Measurements from ENCODE around the gene PIMREG. TPM values are rescaled to one million over a fixed set of nuclear protein-coding genes. Genes with fewer than 3 reads are reported as not detected.

PIMREG gene
- total RNA-seq, 2 experiments from 2014 or later = 8.4 to 10.0 TPM

DNA sequence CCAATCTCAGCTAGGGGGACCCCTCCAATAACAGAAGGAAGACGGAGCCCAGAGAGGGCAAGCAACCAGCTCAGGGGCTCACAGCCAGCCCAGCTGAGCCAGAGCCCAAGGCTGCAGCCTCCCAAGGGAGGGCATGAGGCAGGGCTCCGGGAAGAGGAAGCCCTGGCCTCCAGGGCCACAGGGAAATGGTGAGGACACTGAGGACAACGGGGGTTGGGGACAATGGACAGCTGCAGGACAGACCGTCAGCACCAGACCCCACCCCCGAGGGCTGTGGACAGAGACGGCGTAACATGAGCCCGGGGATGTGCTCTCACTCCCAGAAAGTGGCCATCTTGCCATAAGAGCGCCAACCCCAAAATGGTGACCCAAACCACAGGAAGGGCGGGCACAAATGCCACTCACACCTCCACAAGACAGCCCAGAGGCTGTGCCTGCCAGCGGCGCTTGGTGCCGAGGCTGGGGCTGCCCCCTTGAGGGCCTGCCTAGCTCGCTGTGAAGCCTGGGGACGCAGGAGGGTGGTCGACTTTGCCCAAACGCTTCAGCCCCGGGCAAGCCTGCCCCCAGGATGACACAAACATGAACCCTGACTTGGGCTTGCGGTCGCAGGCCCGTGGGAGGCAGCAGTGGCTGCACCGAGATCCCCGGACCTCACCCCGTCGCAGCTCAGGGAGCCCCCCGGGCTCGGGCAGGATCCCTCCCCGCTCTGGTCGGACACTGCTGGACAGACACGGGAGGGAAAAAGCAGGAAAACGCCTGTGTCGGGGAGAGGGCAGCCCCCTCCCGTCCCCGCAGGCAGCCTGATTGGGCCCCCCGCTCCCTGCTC lies 10.5 kb downstream of the PIMREG start:
- ATAC-seq = no peak
- no peaks in the 10 kb centered on the region for H3K9me3 Mint-ChIP-seq (ENCODE audit: low read depth)
- ChIA-PET CTCF (no interaction called here), POLR2A (interaction anchor here (0.5 kb wide), 1 partner anchor 204 kb away, joined by 9 read pairs; no protein-coding TSS in a partner anchor)
- peaks cover 8% of the 10 kb centered on the region for H3K4me1 Mint-ChIP-seq
- H3K36me3 Mint-ChIP-seq (ENCODE audit: low read depth) = no peaks in the 10 kb centered on the region
- H3K27me3 Mint-ChIP-seq = no peaks in the 10 kb centered on the region
- H3K27ac Mint-ChIP-seq = no peak overlapping the region
- H3K4me3 Mint-ChIP-seq = no peak overlapping the region
- intact Hi-C loops (cut with DNase I, micrococcal nuclease) = no loop called here
- no peak for DNase-seq

GRCh38 chr17:6455321-6455705 lies 11.1 kb downstream of the PIMREG start:
- CTCF ChIA-PET = no interaction called here
- Mint-ChIP-seq H3K9me3 (ENCODE audit: low read depth) (no peaks in the 10 kb centered on the region), H3K4me3 (no peak overlapping the region), H3K27me3 (no peaks in the 10 kb centered on the region), H3K36me3 (ENCODE audit: low read depth) (no peaks in the 10 kb centered on the region), H3K27ac (no peak overlapping the region), H3K4me1 (peaks cover 8% of the 10 kb centered on the region)
- POLR2A ChIA-PET = no interaction called here
- DNase-seq (peak; percentile 63), ATAC-seq (peak; percentile 82)
- intact Hi-C loops (cut with DNase I, micrococcal nuclease) = no loop called here

GRCh38 chr17:6456321-6456720 lies 12.1 kb downstream of the PIMREG start:
- CTCF ChIA-PET = interaction anchor here (0.7 kb wide), 1 partner anchor 15 kb away, joined by 4 read pairs; no protein-coding TSS in a partner anchor

GRCh38 chr17:6456914-6457687 lies 12.8 kb downstream of the PIMREG start:
- Mint-ChIP-seq H3K27me3 (no peaks in the 10 kb centered on the region), H3K9me3 (ENCODE audit: low read depth) (no peaks in the 10 kb centered on the region), H3K27ac (peak overlapping the region; percentile 43), H3K4me1 (peaks cover 19% of the 10 kb centered on the region), H3K4me3 (no peak overlapping the region), H3K36me3 (ENCODE audit: low read depth) (no peaks in the 10 kb centered on the region)
- CTCF ChIA-PET = interaction anchor here (0.6 to 0.7 kb wide), 2 partner anchors 14 to 151 kb away, joined by 3 to 4 read pairs; no protein-coding TSS in a partner anchor
- ATAC-seq (no peak), DNase-seq (peak; percentile 48)
- POLR2A ChIA-PET = interaction anchor here (0.8 kb wide), 1 partner anchor 609 kb away, joined by 3 read pairs; no protein-coding TSS in a partner anchor
- intact Hi-C loops (cut with DNase I, micrococcal nuclease) = no loop called here

More at GRCh38 chr17:6456321-6456720, 12.1 kb downstream of the PIMREG start:
- DNase-seq = no peak
- H3K9me3 Mint-ChIP-seq (ENCODE audit: low read depth) = no peaks in the 10 kb centered on the region
- H3K27me3 Mint-ChIP-seq = no peaks in the 10 kb centered on the region
- POLR2A ChIA-PET = interaction anchor here (0.8 kb wide), 1 partner anchor 610 kb away, joined by 3 read pairs; no protein-coding TSS in a partner anchor
- H3K4me3 Mint-ChIP-seq = no peak overlapping the region
- no peak for ATAC-seq
- H3K36me3 Mint-ChIP-seq (ENCODE audit: low read depth) = no peaks in the 10 kb centered on the region
- H3K4me1 Mint-ChIP-seq = peaks cover 11% of the 10 kb centered on the region
- intact Hi-C loops (cut with DNase I, micrococcal nuclease) = no loop called here
- H3K27ac Mint-ChIP-seq = no peak overlapping the region

DNA sequence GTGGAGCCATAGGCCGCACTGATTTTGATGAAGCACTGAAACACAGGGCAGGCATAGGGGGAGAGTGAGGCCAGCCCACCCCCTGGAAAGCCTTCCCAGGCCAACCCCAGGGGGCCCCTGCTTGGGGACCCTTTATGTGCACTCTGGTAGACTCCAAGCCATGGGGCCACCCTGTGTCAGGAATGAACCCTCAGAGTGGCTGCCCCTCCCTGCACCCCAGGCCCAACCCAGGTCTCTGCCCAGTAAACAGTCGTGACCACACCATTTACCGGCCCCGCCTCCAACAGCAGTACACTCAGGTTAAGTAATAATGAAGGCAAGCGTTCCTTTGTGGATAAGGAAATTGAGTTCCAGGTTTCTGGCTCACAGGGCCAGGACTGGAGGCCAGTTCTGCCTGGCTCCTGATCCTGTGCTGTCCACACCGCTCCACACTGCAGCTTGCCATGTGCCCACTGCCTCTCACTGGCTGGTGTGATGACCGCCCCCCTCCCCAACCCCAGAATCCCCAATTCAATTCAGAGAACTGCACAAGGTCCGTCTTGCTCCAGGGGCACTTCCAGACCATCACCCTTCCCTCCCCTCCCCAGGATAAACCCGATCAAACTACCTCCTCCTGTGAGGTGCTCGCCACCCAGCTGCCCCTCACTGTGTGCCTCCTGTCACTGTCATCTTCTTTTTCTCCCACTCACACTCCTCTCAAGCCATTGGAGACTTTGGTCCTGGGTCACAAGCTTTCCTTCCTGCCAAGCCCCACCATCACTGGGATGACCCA lies 13.6 kb downstream of the PIMREG start:
- Mint-ChIP-seq H3K4me3 (no peak overlapping the region), H3K27ac (no peak overlapping the region), H3K9me3 (ENCODE audit: low read depth) (no peaks in the 10 kb centered on the region), H3K4me1 (peaks cover 22% of the 10 kb centered on the region), H3K27me3 (no peaks in the 10 kb centered on the region), H3K36me3 (ENCODE audit: low read depth) (no peaks in the 10 kb centered on the region)
- ChIA-PET CTCF (interaction anchor here (0.9 kb wide), 1 partner anchor 15 kb away, joined by 3 read pairs; no protein-coding TSS in a partner anchor), POLR2A (no interaction called here)
- DNase-seq = no peak
- no peak for ATAC-seq
- intact Hi-C loops (cut with DNase I, micrococcal nuclease) = no loop called here

DNA sequence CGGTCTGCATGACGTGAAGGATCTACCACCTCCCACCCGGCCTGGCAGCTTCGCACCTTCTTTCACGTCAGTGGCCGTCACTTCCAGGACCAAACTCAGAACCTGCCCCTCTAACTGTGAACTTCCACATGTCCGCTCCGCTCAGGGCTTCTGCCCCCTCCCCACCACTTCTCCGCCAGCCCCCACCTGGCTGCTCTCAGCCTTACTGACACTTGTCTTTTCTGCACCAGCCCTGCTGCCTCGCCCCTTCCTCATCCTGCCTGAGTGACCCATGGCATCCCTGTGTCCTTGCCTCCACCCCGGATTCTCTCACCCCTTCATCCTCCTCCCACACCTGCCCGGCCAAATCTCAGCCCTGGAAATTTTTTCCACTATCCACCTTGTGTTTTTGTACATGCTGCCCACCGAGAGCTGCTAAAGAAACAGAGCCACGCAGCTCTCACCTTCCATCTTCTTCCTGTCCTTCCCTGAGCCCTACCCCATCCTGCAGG lies 14.2 kb downstream of the PIMREG start:
- Mint-ChIP-seq H3K27ac (no peak overlapping the region), H3K4me3 (no peak overlapping the region), H3K36me3 (ENCODE audit: low read depth) (no peaks in the 10 kb centered on the region), H3K9me3 (ENCODE audit: low read depth) (no peaks in the 10 kb centered on the region), H3K4me1 (peaks cover 22% of the 10 kb centered on the region), H3K27me3 (no peaks in the 10 kb centered on the region)
- ChIA-PET CTCF (interaction anchor here (0.9 to 1.4 kb wide), 2 partner anchors 14 to 15 kb away, joined by 3 read pairs; no protein-coding TSS in a partner anchor), POLR2A (no interaction called here)
- intact Hi-C loops (cut with DNase I, micrococcal nuclease) = no loop called here
- DNase-seq (no peak), ATAC-seq (no peak)

GRCh38 chr17:6460531-6461161 lies 16.4 kb downstream of the PIMREG start:
- POLR2A ChIA-PET = no interaction called here
- H3K9me3 Mint-ChIP-seq (ENCODE audit: low read depth) = no peaks in the 10 kb centered on the region

GRCh38 chr17:6461246-6461645 lies 17.0 kb downstream of the PIMREG start:
- no peaks in the 10 kb centered on the region for H3K9me3 Mint-ChIP-seq (ENCODE audit: low read depth)
- H3K27me3 Mint-ChIP-seq = no peaks in the 10 kb centered on the region
- no peak overlapping the region for H3K4me3 Mint-ChIP-seq
- intact Hi-C loops (cut with DNase I, micrococcal nuclease) = no loop called here
- DNase-seq (no peak), ATAC-seq (no peak)
- H3K27ac Mint-ChIP-seq = no peak overlapping the region
- CTCF ChIA-PET = no interaction called here
- POLR2A ChIA-PET = no interaction called here
- peaks cover 22% of the 10 kb centered on the region for H3K4me1 Mint-ChIP-seq
- H3K36me3 Mint-ChIP-seq (ENCODE audit: low read depth) = no peaks in the 10 kb centered on the region

More at GRCh38 chr17:6460531-6461161, 16.4 kb downstream of the PIMREG start:
- Mint-ChIP-seq H3K4me1 (peaks cover 22% of the 10 kb centered on the region), H3K27me3 (no peaks in the 10 kb centered on the region), H3K36me3 (ENCODE audit: low read depth) (no peaks in the 10 kb centered on the region), H3K4me3 (no peak overlapping the region), H3K27ac (no peak overlapping the region)
- CTCF ChIA-PET = interaction anchor here (0.6 to 0.7 kb wide), 2 partner anchors 140 to 876 kb away, joined by 3 read pairs; partner anchors contain the start of gene NLRP1
- no peak for DNase-seq
- intact Hi-C loops (cut with DNase I, micrococcal nuclease) = no loop called here
- no peak for ATAC-seq

GRCh38 chr17:6461792-6462524 lies 17.7 kb downstream of the PIMREG start:
- Mint-ChIP-seq H3K27ac (no peak overlapping the region), H3K9me3 (ENCODE audit: low read depth) (no peaks in the 10 kb centered on the region), H3K27me3 (no peaks in the 10 kb centered on the region), H3K36me3 (ENCODE audit: low read depth) (no peaks in the 10 kb centered on the region), H3K4me1 (peaks cover 19% of the 10 kb centered on the region), H3K4me3 (no peak overlapping the region)
- ATAC-seq = peak; percentile 83
- ChIA-PET CTCF (interaction anchor here (1.1 kb wide), 1 partner anchor 14 kb away, joined by 3 read pairs; no protein-coding TSS in a partner anchor), POLR2A (no interaction called here)
- intact Hi-C loops (cut with DNase I, micrococcal nuclease) = no loop called here
- peak; percentile 51 for DNase-seq

DNA sequence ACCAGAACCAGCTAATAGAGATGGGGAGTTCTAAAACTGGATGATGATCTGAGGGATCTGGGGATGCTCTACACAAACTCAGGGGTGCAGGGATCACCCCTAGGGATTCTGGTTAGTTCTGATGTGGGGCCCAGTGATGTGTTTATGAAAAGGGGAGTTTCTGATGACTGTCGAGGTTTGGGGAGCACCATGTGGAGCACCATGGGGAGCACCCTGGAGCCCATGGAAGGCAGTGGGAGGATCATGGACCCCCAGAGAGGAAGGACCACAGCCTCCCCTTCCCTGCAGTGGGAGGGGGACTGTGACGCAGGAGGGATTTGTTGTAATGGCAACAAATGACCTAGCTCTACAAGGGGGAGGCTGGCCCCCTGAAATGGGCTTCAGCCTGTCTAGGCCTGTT lies 18.4 kb downstream of the PIMREG start:
- no peak overlapping the region for H3K27ac Mint-ChIP-seq
- no peaks in the 10 kb centered on the region for H3K9me3 Mint-ChIP-seq (ENCODE audit: low read depth)
- H3K4me1 Mint-ChIP-seq = peaks cover 16% of the 10 kb centered on the region
- ChIA-PET CTCF (interaction anchor here (0.6 to 1.1 kb wide), 2 partner anchors 14 to 649 kb away, joined by 3 read pairs; no protein-coding TSS in a partner anchor), POLR2A (no interaction called here)
- no peaks in the 10 kb centered on the region for H3K36me3 Mint-ChIP-seq (ENCODE audit: low read depth)
- DNase-seq (no peak), ATAC-seq (no peak)
- no peaks in the 10 kb centered on the region for H3K27me3 Mint-ChIP-seq
- no peak overlapping the region for H3K4me3 Mint-ChIP-seq
- intact Hi-C loops (cut with DNase I, micrococcal nuclease) = no loop called here

All from activated CD4-positive, alpha-beta T cell treated with anti-CD3 and anti-CD28 coated beads for 36 hours (primary cell).